GOT3 (cell line): ENCODE data around the gene CKB.
"Not testable (repeated sequence)": the region's sequence is repeated elsewhere in the genome, so short reads cannot be mapped to it uniquely, and the experiment has no call there.

Experiments used
- DNase-seq: peaks from one replicate; lab custom pipeline; 2025; ENCODE audit warnings: mixed read lengths; lab: John Stamatoyannopoulos, UW

Gene CKB

DNA sequence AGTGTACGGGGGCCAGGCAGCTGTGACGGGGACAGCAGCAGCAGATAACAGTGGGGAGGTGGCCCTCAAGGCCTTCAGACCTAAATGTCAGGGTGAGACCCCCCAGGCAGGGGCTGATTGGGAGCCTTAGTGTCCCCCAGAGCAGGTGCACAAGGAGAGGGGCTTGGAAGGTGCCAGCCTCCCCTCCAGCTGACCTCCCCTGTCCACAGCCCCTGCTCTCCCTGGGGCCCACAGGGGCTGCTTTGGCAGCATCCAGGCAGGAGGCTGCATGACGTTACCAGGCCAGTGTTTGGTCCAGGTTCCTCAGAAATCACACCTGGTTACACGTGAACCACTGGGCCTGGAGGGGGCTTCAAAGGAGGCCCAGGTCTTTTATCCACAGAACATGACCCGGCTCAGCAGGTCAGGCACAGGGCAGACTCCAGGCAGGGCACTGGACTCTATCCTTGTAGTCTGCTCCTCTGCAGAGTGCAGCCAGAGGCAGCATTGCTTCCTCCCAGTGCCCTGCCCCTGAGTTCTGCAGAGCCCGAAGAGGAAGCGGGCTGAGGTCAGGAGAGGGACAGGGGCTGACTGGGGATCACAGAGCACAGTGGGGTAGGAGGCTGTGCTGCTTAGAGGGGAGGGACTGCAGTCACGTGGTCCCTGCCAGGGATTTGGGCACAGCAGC is 3.8 kb upstream of the CKB start:
- DNase-seq, result no peak

DNA sequence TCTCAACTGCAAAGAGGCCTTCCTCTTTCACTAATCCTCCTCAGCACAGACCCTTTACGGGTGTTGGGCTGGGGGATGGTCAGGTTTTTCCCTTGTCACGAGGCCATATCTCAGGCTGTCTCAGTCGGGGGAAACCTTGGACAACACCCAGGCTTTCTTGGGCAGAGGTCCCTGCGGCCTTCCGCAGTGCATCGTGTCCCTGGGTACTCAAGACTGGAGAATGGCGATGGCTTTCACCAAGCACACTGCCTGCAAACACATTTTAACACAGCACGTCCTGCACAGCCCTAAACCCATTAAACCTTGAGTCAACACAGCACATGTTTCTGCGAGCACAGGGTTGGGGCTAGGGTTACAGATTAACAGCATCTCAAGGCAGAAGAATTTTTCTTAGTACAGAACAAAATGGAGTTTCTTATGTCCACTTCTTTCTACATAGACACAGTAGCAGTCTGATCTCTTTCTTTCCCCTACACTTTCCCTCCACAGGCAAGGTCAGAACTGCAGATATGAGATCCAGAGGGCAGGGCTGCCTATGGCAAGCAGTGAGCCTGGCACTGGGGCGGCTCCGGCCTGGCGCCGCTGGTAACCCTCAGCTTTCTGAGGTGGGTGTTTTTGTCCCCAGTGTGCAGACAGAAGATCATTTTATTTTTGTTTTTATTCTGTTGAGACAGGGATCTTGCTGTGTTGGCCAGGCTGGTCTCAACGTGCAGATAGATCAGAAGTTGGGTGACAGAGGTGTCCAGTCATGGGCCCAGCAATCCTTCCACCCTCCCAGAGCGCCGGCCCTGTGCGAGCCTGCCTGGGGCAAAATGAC is 3.0 kb upstream of the CKB start:
- DNase-seq, result not testable (repeated sequence)

DNA sequence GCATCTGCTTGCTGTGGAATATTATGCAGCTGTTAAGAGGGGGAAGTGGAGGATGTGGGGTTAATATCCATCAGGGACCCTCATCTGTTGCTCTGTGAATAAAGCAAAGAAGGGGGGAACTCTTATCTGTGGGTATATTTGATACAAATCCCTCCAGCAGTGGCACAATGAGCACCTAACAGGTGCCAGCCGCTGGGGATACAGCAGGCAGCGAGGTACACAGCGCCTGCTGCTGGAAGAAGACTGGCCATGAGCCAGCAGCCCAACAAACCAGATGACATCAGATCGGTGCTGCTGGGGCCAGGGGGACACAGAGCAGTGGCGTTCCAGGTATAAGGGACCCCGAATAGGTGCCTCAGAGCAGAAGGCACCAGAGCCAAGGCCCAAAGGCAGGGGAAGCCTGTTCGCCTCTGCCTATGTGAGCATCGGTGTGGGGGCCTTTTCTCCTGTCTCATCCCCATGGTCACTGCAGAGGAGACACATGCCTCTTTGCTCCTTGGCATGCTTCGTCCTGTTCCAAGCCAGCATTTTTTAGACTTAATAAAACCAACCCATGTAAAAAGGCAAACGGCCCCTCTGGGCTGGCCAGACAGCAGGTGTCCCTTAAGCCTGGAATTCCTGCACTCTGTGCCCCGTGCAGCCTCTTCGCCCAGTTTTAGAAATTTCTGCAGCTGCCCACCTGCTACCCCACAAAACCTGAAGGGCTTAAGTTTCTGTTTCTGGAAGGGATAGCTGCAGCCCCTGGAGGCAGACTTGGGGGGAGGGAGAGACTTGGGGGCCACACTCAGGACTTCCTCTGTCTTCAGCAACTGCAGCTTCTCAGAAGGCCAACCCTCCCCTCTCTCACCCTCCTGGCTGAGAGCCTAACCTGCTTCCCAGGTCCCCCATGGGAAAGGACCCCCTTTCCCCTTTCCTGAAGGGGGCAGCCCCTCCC is 1.6 kb upstream of the CKB start:
- DNase-seq, result no peak

DNA sequence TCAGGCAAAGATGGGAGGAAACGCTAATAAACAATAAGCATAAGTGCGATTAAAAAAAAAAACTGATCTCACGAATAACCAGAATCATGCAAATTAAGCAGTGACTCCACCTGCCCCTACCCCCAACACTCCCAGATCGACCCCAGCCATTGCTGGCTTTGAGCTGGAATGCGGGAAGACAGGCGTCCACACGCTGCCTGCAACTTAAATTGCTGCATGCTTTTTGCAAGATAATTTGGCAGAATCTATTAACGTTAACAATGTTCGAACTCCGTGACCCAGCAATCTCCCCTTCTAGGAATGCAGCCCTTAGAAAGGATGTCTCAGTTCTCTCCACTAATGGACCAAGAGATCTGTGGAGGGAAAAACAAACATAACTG is 935 bp upstream of the CKB start:
- no peak for DNase-seq

DNA sequence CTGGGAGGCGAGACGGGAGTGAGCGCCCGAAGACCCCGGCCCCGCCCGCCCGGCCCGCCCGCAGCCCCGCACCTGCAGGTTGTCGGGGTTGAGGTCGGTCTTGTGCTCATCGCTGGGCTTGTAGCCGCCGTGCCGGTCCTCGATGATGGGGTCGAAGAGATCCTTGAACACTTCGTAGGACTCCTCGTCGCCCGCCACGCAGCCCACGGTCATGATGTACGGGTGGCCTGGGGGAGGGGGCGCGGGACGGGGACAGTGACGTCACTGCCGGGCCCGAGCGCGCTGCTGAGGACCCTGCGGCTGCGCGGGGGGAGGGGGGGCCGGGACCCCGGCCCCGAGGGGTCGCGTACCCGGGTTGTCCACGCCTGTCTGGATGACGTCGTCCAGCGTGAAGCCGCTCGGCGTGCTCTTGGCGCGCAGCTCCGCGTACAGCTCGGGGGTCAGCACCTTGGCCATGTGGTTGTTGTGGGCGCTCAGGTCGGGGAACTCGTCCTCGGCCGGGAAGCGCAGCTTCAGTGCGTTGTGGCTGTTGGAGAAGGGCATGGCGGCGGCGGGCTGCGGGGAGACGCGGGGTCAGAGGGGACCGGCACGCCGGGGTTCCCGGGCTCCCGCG is 573 bp downstream of the CKB start:
- DNase-seq, result no peak

DNA sequence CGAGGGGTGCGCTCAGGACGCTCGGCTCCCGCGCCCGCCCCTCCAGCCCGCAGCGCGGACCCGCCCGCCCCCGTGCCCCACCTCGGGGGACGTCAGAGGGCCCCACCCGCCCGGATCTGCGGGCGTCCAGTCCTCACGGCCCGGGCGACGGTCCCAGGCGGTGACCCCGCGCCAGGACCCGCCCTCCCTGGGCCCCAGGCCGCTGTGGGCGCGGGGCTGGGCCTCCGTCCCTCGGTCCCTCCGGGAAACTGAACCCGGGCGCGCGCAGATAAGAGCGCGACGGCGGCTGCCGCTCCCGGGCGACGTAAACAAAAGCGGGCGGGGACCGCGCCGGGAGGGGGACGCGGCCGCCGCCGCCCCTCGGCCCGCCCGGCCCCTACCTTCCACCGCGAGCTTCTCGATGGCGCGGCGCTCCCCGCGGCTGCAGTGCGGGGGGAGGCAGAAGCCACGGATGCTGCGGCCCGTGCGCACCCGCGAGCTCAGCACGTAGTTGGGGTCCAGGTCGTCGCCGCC is 1.1 kb downstream of the CKB start:
- no peak for DNase-seq

DNA sequence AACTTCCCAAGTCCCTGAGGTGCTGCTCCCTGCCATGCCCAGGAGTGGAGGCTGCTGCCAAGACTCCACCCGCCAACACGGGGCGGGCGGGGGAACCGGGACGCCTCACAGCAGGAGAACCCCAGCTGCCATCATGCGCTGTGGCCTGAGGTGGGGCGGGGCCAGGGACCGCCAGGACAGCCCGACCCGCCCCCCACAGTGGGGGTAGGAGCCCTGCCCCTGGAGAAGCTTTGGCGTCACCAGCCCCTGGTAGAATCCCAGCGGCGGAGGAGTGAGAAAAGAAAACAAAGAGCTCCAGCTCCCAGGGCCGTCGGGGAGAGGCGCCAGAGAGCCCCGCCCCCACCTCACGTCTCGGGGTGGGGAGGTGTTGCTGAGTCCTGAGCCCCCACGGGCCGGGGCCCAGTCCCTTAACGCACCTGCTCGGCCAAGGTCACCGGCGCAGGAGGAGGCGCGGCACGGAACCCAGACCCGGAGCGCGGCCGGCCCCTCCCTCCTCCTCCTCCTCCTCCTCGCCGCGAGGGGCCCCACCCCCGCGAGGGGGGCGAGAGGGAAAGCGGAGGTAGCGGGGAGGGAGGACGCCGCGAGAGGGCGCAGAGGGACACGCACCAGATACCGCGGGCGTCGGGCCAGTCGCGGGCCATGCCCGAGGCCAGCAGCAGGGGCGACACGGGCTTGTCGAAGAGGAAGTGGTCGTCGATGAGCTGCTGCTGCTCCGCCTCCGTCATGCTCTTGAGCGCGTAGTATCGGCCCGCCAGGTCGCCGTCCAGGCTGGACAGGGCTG is 1.8 kb downstream of the CKB start:
- DNase-seq, result peak; percentile 8

DNA sequence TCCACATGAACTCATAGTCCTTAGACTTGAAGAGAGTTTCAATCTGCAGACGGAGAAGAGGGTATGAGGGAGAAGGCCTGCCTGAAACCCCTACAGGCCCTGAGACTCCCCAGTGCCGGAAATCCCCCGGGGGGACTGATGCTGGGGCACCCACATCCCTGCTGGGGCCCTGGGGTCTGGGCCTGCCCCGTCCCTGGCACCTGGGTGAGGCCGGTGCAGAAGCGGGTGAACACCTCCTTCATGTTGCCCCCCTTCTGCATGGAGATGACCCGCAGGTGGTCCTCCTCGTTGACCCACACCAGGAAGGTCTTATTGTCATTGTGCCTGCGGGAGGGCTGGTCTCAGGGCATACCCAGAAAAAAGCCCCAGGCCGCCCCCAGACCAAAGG is 2.4 kb downstream of the CKB start:
- DNase-seq, result no peak

DNA sequence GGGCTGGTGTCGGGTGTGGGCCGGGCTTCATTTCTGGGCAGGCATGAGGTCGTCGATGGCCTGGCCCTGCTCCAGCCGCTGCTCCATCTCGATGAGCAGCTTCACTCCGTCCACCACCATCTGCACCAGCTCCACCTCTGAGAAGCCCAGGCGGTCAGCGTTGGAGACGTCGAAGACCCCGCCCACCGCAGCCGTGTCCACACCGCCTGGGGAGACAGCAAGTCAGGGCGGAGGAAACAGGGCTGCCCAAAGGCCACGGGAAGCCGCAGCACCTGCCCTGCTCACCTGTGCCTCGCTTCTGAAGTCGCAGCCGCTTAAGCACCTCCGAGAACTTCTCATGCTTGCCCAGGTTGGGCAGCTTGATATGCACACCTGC is 2.8 kb downstream of the CKB start:
- no peak for DNase-seq

DNA sequence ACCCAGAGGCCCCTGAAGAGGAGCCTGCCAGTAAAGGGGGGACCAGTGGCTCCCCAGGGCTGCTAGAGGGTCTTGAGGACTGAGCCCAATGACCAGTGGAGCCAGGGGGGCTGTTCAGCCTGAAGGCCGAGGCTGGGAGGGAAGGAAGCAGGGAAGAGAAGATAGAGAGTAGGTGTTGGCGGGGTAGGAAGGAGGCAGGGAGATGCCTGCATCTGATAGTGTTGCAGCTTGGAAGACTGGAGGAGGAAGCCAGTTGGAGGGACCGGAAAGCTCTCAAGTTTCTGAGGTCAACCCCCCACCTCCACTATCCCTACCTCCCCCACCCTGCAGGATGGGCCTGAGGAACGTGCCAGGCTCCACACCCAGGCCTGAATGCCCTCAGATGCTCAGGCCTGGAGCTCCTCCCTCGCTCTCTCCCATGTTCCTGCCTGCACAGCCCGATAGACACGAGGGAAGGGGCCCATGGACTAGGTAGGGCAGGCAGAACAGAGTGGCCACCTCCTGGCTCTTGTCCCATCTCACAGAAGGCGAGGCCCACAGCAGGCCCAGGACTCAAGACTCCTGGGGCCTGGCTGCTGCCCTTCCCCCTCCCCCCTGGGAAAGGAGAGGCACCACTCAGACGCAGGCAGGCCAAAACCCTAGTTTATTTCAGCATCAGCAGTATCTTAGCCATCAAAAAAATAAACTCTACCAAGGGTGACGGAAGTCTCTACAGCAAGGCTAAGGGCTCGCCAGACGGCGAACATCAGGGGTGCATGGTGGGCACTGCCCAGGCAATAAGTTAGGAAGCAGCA is 3.4 kb downstream of the CKB start:
- no peak for DNase-seq

DNA sequence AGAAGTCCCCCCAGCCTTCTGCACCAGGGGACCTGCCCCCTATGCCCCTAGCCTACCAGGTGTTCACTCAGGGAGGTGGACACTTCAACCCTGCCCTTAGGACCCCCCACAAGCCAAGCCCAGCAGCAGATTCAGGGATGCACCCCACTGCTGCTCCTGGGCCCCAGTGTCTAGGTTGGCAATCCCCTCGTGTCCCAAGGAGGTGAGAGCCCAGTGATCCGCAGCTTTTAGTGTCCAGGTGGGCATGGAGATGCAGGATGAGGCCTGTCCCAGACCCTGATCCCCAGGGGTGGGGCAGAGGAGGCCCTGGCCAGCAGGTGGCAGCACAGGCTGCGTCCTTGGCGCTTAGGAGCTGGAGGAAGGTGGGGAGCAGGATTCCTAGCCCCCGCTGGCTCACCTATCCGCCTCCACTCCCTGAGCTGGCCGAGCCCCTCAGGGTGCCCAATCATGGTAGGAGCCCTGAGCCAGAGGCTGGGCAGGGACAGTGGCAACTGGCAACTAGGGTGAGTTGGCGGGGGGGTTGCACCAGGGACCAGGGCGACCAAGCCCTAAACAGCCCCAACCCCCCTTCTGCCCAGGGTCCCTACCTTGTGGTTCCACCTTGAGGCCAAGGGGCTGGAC is 4.1 kb downstream of the CKB start:
- no peak for DNase-seq

DNA sequence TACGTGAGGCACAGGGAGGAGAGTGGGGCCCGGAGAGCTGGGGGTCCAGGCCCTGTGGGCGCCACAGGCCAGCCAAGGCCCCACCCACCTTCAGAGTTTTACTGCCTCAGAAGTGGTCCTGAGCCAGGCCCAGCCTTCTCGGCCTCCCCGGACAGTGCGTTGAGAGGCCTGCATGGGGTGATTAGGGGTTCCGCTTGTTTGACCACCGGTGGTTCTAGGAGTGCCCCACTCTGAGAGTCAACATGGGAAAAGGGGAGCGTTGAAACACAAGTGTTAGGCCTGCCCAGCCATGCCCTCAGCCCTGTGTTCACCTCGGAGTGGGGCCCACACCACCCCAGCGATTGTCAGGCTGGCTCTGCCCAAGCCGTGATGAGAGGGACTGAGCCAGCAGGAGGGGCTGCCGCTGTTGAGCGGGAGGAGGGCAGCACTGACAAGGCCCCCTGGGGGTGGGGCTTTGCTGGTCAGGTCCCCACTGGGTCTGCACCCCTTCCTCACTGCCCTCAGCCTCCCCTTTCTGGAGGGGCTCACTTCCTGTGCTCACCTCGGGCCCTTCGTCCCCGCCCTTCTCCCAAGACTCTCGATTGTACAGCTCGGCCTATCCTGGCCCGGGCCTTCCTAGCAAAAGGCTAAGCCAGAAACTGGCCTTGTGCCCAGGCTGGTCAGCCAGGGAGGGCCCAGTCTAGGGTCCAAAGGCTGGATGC is 4.8 kb downstream of the CKB start:
- DNase-seq, result no peak

DNA sequence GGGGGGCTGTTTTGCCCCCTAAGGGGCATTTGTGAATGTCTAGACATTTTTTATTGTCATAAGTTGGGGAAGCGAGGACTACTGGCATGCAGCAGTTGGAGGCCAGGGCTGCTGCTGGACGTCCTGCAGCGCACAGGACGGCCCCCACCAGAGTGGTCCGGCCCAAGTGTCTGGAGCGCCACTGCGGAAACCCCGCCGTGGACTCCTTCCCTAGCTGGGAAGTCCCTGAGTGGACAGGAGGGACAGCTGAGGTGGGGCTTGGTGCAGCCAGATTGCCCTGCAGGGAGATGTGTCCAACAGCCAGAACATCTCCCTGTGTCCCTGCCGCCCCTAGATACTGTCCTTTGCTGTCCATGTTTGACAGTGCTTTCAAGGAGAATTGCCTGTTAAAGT is 5.5 kb downstream of the CKB start:
- no peak for DNase-seq

DNA sequence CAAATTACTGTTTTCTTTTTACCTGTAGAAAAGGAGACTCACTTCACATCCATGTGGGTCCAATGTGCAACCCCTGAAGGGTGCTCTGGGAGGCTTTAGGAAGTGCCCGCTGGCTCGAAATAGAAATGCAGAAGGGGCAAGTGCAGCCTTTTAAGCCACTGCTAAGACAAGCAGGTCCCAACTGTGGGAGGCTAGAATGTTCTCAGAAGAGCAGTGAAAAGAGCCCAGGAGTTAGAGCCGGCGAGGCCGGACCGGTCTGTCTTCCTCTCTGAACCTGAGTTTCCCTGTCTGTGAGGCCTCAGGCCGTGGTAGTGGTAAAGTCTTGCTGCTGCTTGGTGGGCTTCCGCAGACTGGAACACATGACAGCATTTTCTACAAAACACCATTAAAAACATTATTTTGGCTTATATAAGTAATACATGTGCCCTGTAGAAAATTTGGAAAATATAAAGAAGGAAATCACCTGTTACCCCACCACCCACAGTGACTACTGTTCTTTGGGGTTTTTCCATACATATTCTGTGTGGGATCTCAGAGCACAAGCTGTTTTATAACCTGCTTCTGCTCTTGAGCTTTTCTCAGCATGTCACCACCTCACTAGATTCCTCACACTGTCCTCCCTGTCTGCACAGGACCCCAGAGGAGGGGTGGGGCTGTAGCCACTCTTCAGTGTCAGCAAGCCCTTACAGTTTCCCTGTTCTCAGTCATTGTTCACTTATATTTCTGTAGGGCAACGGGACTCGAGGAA is 6.0 kb downstream of the CKB start:
- no peak for DNase-seq

DNA sequence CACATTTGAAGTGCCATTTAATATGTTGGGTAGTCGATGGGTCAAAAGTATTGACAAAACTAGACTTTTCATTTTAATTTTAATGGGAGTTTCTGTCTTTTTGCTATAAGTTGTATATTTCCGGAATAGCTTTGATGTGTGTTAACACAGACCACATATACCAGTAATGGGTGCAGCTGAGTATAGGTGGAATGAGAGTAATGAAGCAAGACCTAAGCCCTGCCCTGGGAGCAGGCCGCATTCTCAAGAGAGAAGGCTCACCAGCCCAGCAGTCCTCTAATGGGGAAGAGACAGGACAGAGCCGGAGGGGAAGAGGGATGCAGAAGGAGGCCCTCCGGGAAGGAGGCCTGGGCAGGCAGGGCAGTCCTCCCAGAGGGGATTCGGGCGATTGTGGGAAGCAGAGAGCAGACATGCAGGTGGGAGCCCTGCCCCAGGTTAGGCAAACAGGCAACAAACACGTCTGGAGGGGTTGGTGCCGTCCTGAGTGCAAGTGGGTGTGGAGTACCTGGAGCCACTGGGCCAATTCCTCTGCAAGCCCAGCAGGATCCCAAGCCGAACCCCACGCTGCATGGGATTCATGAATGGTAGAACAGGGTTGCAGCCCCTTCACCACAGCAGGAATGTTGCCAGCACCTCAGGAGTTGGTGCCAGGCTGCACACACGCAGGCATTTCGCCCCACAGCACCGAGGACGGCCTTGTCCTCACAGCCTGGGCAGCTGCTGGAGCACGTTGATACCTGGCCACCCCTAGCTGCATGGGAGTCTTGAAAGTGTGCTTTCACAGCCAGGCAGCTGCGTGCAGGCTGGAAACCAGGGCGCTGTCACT is 7.8 kb downstream of the CKB start:
- no peak for DNase-seq

DNA sequence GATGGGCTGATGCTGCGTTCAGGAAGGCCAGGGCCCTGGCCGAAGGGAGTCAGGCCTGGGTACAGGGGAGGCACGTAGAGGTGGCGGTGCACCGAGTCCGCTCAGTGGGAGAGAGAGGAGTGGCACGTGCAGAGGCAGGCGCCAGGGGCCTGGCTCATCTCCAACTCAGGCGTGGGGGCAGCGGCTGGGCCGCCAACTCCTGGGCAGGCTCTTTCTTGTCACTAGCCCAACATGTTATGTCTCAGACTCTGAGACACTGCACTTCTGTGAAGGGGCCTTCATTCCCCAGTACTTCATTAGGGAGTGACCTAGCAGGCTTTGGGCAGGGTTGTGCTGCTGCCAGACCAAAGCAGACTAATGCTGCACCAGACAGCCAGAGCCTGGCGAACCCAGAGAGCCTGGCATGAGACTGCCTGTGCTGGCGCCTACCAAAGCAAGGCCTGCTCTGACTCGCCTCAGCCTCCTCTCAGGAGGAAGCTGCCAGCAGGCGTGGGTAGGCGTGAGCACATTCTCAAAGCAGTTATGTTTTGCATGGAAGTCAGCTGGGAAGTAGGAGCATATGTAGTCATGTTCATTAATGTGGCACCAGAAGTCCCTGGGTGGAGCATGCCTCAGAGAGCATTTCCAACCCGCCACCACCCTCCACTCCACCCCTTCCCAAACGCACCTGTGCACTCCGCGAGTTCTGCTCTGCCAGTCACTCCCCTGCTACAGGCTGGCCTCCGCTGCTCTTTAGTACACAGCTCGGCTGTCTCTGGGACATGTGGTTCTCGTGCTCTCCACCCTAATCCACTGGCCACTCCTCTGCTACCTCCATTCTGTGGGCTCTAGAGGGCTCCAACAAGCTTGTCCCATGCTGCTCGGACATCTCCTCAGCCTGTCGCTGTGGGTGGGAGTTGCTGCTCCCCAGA is 9.7 kb downstream of the CKB start:
- no peak for DNase-seq

DNA sequence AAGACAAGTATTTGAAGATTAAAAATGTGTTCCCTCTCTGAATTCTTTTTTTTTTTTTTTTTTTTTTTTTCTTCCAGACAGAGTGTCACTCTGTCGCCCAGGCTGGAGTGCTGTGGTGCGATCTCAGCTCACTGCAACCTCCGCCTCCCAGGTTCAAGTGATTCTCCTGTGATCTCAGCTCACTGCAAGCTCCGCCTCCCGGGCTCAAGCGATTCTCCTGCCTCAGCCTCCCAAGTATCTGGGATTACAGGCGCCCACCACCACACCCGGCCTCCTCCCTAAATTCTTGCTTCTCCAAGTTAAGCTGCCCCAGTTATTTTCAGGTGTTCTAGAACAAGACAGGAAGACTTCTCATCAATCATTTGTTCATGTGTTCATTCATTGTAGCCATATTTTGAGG is 10.4 kb downstream of the CKB start:
- not testable (repeated sequence) for DNase-seq
